Dendritic cell treated with granulocyte-macrophage colony-stimulating factor and Interleukin-4, amounts not matched to agents 40 ng/mL and 50 ng/mL, for 4 days (primary cell): ENCODE data around the gene FOXP1.
A peak's percentile ranks its signal among the peaks of the same experiment; 100 is the strongest.

Source experiments
- H3K27ac Mint-ChIP-seq: one replicate; pipeline ENCODE4 v1.8.0; 2022; ENCODE audit warnings: mild to moderate bottlenecking, mixed read lengths
- H3K27me3 Mint-ChIP-seq: one replicate; pipeline ENCODE4 v1.8.0; 2022; ENCODE audit warnings: mild to moderate bottlenecking, mixed read lengths
- H3K36me3 Mint-ChIP-seq: one replicate; pipeline ENCODE4 v1.8.0; 2022; ENCODE audit warnings: low read depth, mixed read lengths
- H3K4me1 Mint-ChIP-seq: one replicate; pipeline ENCODE4 v1.8.0; 2022; ENCODE audit warnings: low read depth, mixed read lengths
- H3K4me3 Mint-ChIP-seq: one replicate; pipeline ENCODE4 v1.8.0; 2022; ENCODE audit warnings: mild to moderate bottlenecking, moderate library complexity, mixed read lengths
- H3K9me3 Mint-ChIP-seq: one replicate; pipeline ENCODE4 v1.8.0; 2022; ENCODE audit warnings: mixed read lengths
- intact Hi-C: fragments of 100-400 bp; cut with micrococcal nuclease; formaldehyde crosslinking; loops from one replicate; pipeline ENCODE4 v1.15.0; 2022

FOXP1 gene

GRCh38 chr3:71226565-71227269 lies 356.8 kb downstream of the FOXP1 start:
- peak overlapping the region; percentile 31 for H3K4me3 Mint-ChIP-seq
- peaks cover 18% of the 10 kb centered on the region for H3K4me1 Mint-ChIP-seq
- H3K27ac Mint-ChIP-seq, result peak overlapping the region; percentile 52
- no peaks in the 10 kb centered on the region for H3K9me3 Mint-ChIP-seq
- no peaks in the 10 kb centered on the region for H3K36me3 Mint-ChIP-seq
- H3K27me3 Mint-ChIP-seq, result no peaks in the 10 kb centered on the region
- intact Hi-C loops, result no loop called here

GRCh38 chr3:71225951-71226564 lies 357.5 kb downstream of the FOXP1 start:
- no peaks in the 10 kb centered on the region for H3K9me3 Mint-ChIP-seq
- intact Hi-C loops, result no loop called here
- H3K4me1 Mint-ChIP-seq, result peaks cover 18% of the 10 kb centered on the region
- no peak overlapping the region for H3K4me3 Mint-ChIP-seq
- H3K27ac Mint-ChIP-seq, result peak overlapping the region; percentile 52
- H3K36me3 Mint-ChIP-seq, result no peaks in the 10 kb centered on the region
- H3K27me3 Mint-ChIP-seq, result no peaks in the 10 kb centered on the region

GRCh38 chr3:71225002-71225684 lies 358.4 kb downstream of the FOXP1 start:
- intact Hi-C loops, result no loop called here
- Mint-ChIP-seq H3K27me3 (no peaks in the 10 kb centered on the region), H3K9me3 (no peaks in the 10 kb centered on the region), H3K4me3 (no peak overlapping the region), H3K4me1 (peaks cover 18% of the 10 kb centered on the region), H3K36me3 (no peaks in the 10 kb centered on the region), H3K27ac (no peak overlapping the region)

GRCh38 chr3:71219744-71220638 lies 363.5 kb downstream of the FOXP1 start:
- Mint-ChIP-seq H3K4me3 (no peak overlapping the region), H3K9me3 (no peaks in the 10 kb centered on the region), H3K27me3 (no peaks in the 10 kb centered on the region), H3K27ac (no peak overlapping the region), H3K4me1 (peaks cover 8% of the 10 kb centered on the region), H3K36me3 (no peaks in the 10 kb centered on the region)
- intact Hi-C loops, result no loop called here

- Mint-ChIP-seq H3K9me3 (no peaks in the 10 kb centered on the region), H3K27ac (no peak overlapping the region), H3K4me3 (no peak overlapping the region), H3K4me1 (peaks cover 8% of the 10 kb centered on the region), H3K36me3 (no peaks in the 10 kb centered on the region), H3K27me3 (no peaks in the 10 kb centered on the region)
- intact Hi-C loops, result no loop called here
Observed at GRCh38 chr3:71218508-71218907, 365.0 kb downstream of the FOXP1 start.

- H3K4me1 Mint-ChIP-seq, result peaks cover 8% of the 10 kb centered on the region
- intact Hi-C loops, result no loop called here
- no peaks in the 10 kb centered on the region for H3K36me3 Mint-ChIP-seq
- no peaks in the 10 kb centered on the region for H3K27me3 Mint-ChIP-seq
- H3K4me3 Mint-ChIP-seq, result no peak overlapping the region
- H3K27ac Mint-ChIP-seq, result no peak overlapping the region
- H3K9me3 Mint-ChIP-seq, result no peaks in the 10 kb centered on the region
Observed at GRCh38 chr3:71217640-71218222, 365.8 kb downstream of the FOXP1 start.

- no peaks in the 10 kb centered on the region for H3K9me3 Mint-ChIP-seq
- H3K27ac Mint-ChIP-seq, result no peak overlapping the region
- no peak overlapping the region for H3K4me3 Mint-ChIP-seq
- H3K4me1 Mint-ChIP-seq, result peaks cover 18% of the 10 kb centered on the region
- no peaks in the 10 kb centered on the region for H3K36me3 Mint-ChIP-seq
- intact Hi-C loops, result no loop called here
- no peaks in the 10 kb centered on the region for H3K27me3 Mint-ChIP-seq
Observed at GRCh38 chr3:71215351-71215750, 368.2 kb downstream of the FOXP1 start.

GRCh38 chr3:71214797-71215196 lies 368.7 kb downstream of the FOXP1 start:
- Mint-ChIP-seq H3K9me3 (no peaks in the 10 kb centered on the region), H3K4me3 (no peak overlapping the region), H3K27me3 (no peaks in the 10 kb centered on the region), H3K36me3 (no peaks in the 10 kb centered on the region), H3K4me1 (peaks cover 22% of the 10 kb centered on the region), H3K27ac (no peak overlapping the region)
- intact Hi-C loops, result no loop called here

- H3K4me3 Mint-ChIP-seq, result no peak overlapping the region
- H3K27ac Mint-ChIP-seq, result no peak overlapping the region
- H3K36me3 Mint-ChIP-seq, result no peaks in the 10 kb centered on the region
- peaks cover 22% of the 10 kb centered on the region for H3K4me1 Mint-ChIP-seq
- intact Hi-C loops, result no loop called here
- H3K9me3 Mint-ChIP-seq, result no peaks in the 10 kb centered on the region
- no peaks in the 10 kb centered on the region for H3K27me3 Mint-ChIP-seq
Observed at GRCh38 chr3:71214016-71214415, 369.5 kb downstream of the FOXP1 start.

- Mint-ChIP-seq H3K4me1 (peaks cover 23% of the 10 kb centered on the region), H3K9me3 (no peaks in the 10 kb centered on the region), H3K27ac (no peak overlapping the region), H3K36me3 (no peaks in the 10 kb centered on the region), H3K27me3 (no peaks in the 10 kb centered on the region), H3K4me3 (no peak overlapping the region)
- intact Hi-C loops, result no loop called here
Observed at GRCh38 chr3:71211083-71211482, 372.4 kb downstream of the FOXP1 start.

- Mint-ChIP-seq H3K9me3 (no peaks in the 10 kb centered on the region), H3K27me3 (no peaks in the 10 kb centered on the region), H3K4me3 (no peak overlapping the region), H3K4me1 (peaks cover 23% of the 10 kb centered on the region), H3K27ac (no peak overlapping the region), H3K36me3 (no peaks in the 10 kb centered on the region)
- intact Hi-C loops, result no loop called here
Observed at GRCh38 chr3:71210257-71211007, 373.1 kb downstream of the FOXP1 start.

GRCh38 chr3:71208211-71209095 lies 375.1 kb downstream of the FOXP1 start:
- no peak overlapping the region for H3K4me3 Mint-ChIP-seq
- no peaks in the 10 kb centered on the region for H3K36me3 Mint-ChIP-seq
- no peaks in the 10 kb centered on the region for H3K9me3 Mint-ChIP-seq
- intact Hi-C loops, result no loop called here
- no peak overlapping the region for H3K27ac Mint-ChIP-seq
- H3K4me1 Mint-ChIP-seq, result peaks cover 28% of the 10 kb centered on the region
- H3K27me3 Mint-ChIP-seq, result no peaks in the 10 kb centered on the region
